HG03097 (cell line): ENCODE data around the gene PLEKHG5.
"Not testable (repeated sequence)": the region's sequence is repeated elsewhere in the genome, so short reads cannot be mapped to it uniquely, and the experiment has no call there.

Experiments used
- ATAC-seq: cut with Tn5 transposase; IDR thresholded peaks from one replicate; pipeline ENCODE4 v1.9.1; 2021; ENCODE audit not compliant: unreplicated experiment, low FRiP score

PLEKHG5 gene

DNA sequence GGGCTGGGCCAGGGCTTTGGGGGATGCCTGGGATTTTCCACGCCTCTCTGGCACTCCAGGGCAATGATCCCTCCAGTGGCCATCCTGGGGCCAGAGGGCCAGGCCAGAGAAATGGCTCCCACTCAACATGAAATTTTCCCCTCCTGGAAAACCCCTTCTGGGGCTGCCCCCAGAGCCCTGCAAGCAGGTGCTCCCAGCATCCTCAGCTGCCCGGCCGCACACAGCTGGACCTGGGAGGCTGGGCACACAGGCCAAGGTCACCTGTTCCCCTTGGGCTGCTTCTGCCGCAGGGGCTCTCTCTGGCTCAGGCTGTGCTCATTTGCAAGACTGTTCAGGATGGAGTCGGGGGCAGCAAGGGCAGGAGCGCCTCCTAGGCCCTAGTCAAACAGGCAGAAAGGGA is 63.0 kb downstream of the PLEKHG5 start:
- not testable (repeated sequence) for ATAC-seq

GRCh38 chr1:6427441-6428390 is 63.8 kb downstream of the PLEKHG5 start:
- ATAC-seq: no peak

DNA sequence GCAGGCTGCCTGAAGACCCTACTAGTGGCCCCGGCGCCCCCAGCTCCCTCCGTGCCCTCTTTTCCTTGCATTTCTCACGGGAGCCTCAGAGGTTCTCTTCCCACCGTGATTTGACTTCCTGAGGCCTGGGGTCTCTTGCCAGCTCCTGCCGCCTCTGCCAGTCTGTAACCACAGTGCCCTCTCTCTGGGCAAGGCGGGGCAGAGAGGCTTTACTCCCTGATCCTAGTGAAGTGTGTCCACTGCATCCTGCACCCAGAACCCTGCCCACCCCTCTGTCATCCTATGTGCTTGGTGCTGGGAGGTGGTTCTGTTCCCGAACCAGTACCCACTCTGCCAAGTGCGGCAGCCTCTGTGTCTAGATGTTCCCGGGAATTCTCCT is 64.5 kb downstream of the PLEKHG5 start:
- no peak for ATAC-seq

GRCh38 chr1:6426277-6426971 is 65.0 kb downstream of the PLEKHG5 start:
- ATAC-seq: no peak

DNA sequence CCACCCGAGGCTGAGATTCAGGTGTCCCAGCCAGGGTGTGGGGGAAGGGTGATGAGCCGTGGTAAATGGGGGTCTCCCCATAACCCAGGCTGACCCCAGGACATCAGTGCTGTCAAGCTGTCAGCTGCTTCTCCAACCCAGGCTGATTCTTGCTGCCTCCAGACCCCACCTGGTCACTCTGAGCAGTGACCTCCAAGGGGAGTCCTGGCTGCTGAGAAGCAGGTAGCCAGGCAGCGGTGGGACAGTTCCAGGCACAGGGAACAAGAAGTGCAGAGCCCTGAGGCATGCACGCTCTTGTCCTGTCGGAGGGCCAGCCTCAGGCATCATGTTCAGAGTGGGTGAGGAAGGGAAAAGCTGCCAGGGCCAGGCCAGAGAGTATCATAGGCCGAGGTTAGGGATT is 65.8 kb downstream of the PLEKHG5 start:
- no peak for ATAC-seq

- no peak for ATAC-seq
Measured at GRCh38 chr1:6424619-6425593, 66.6 kb downstream of the PLEKHG5 start, which contains the start of gene ESPN. TSS of gene ESPN (plus strand) at chr1:6424776. CDS start at chr1:6424956, 180 bp downstream.

DNA sequence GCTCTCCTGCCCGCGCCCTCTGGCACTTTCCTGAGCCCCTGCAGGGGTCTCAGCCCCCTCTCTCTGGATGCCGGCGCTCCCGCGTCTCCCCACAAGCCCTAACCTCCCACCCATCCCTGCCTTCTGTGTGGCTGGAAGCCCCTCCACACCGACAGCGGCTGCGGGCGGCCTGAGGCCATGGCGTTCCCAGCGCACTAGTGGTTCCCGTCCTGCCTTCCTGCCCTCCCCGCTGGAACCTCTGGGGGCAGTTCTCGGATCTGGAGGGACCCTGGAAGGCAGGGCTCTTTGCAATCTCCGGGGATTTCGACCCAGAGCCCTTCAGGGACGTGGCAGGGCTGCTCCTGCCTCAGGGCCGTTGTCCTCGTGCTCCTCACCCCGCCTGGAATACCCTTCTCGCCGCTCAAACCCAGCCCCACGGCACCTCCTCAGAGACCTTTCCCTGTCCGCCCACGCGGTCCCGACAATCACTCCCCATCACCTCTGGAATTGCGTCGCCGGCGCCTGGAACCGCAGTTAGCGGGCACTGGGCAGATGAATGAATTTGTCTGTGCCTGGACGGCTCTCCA is 67.4 kb downstream of the PLEKHG5 start:
- no peak for ATAC-seq

- ATAC-seq: no peak
Measured at GRCh38 chr1:6423321-6423999, 68.0 kb downstream of the PLEKHG5 start.

- no peak for ATAC-seq
Measured at GRCh38 chr1:6421266-6421665, 70.2 kb downstream of the PLEKHG5 start.

DNA sequence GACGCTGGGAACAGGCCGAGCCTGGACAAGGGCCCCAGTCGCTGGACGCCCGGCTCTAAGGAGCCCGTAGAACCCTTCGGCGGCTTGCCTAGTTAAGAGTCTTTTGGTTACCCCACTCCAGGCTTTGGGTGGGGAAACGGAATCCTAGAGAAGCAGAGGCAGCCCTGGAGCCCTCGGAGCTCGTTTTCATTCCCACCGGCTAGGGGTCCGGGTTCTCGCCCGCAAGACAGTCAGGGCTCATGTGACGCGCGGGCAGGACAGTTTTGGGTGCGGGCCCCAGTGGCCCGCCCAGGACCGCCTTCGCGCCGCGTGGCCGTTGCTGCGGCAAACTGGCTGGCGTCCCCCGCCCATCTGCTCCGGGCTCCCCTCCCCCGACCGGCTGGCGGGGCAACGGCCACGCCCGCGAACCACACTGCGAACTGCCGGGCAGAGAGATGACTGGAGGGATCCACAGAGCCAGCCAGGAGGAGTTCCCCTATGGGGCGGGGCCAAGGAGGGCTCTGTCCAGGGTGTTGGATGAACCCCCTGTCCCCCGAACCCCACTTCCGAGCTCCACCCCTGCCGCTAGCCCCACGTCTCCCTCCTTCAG is 70.9 kb downstream of the PLEKHG5 start:
- no peak for ATAC-seq

- ATAC-seq: no peak
Measured at GRCh38 chr1:6419804-6420453, 71.5 kb downstream of the PLEKHG5 start, which contains the start of gene HES2. TSS of gene HES2 (minus strand) at chr1:6419919. CDS start at chr1:6419820, 99 bp downstream.

- ATAC-seq: no peak
Measured at GRCh38 chr1:6419397-6419803, 72.1 kb downstream of the PLEKHG5 start.

DNA sequence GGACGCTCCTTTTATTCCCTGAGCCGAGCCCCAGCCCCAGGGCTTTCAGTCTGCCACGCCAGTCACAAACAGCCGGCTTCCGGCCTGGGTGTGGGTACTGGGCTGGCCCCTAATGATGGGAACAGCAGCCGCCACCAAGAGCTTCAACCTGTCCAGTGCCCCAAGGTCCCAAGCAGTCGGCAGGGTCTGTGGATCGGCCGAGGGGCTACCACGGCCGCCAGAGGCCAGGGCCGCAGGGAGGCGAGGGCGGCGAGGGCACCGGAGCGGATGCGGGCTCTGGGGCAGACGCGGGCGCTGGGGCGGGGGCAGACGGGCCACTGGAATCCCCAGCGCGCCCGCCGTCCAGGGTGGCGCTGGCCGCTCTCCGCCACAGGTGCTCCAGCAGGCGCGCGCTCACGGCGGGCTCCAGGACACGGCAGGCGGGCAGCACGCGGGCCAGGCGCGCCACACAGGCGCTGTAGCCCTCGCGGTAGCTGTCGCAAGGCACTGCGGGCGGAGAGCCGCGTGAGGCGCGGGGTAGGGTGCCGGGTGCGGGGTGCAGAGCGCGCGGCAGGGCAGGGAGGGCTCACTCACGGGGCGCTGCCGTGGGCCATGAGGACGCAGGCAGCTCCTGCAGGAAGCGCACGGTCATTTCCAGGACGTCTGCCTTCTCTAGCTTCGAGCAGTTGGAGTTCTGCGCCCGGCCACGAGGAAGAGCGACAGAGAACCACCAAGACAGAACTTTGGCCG is 72.6 kb downstream of the PLEKHG5 start:
- no peak for ATAC-seq

DNA sequence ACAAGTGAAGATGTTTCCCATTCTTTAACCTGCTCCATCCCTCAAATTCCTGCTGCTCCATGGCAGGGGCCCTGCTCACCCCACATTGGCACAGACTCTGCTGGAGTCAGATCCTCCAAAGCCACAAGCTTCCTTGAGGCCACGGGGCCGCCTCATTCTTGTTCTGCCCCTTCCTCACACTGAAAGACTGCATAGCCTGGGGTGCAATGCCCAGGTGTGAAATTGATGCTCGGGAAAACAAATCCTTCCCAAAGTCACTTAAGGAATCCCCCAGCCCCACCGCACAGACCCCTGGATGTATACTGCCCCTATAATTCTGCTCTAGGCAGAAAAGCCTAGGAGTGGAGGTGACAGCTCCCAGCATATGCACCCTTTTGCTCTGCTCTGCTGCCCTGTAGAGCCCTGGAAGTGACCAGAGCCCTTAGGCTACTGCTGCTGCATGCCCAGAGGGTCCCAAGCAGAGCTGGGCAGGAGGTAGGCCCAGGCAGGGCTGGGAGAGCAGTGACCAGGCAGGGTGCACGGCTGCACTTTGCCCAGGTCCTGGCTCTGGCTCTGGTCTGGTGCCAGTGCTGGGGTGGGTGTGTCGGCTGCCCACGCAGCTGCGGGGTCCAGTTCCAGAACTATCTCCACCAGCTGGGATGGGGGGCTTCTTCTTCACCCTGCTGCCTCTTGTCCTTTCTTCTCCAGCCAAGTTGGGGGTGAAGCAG is 73.4 kb downstream of the PLEKHG5 start:
- ATAC-seq: no peak
